ENCODE measurements around the gene GPR137.

GRCh38 chr11:64278576-64279190, 7.0 kb upstream of the GPR137 start:
- TF ChIP-seq TSHZ1 (CRISPR knock-in tag; IDR thresholded peaks at IDR 0.05): no peak
- no peak for TF ChIP-seq MEF2A (IDR thresholded peaks at IDR 0.05; ENCODE audit: control insufficient read depth, low read depth, low read length)
- TF ChIP-seq ZBTB33 (CRISPR knock-in tag; IDR thresholded peaks at IDR 0.05): no peak
- no peak for TF ChIP-seq GTF2F1 (IDR thresholded peaks at IDR 0.05; ENCODE audit: low read depth, low read length)
- no peak for TF ChIP-seq TAF1 (IDR thresholded peaks at IDR 0.05; ENCODE audit: control insufficient read depth, extremely low read depth, insufficient read depth, low read length, severe bottlenecking)
- no peak for TF ChIP-seq RFX5 (IDR thresholded peaks at IDR 0.05; ENCODE audit: low read depth, low read length)
- no peak for TF ChIP-seq ZNF583 (CRISPR knock-in tag; IDR thresholded peaks at IDR 0.05)
- TF ChIP-seq FOXP4 (CRISPR knock-in tag; IDR thresholded peaks at IDR 0.05; ENCODE audit: borderline replicate concordance): no peak
- no peak for TF ChIP-seq ZNF232 (CRISPR knock-in tag; IDR thresholded peaks at IDR 0.05)
- no peak for TF ChIP-seq STAT6 (CRISPR knock-in tag; IDR thresholded peaks at IDR 0.05)
